GM12874 (cell line): ENCODE data around the gene DMAC1.

Experiments used
- TF ChIP-seq, protein P1 (sequence below): IDR thresholded peaks from 2 replicates; pipeline ENCODE4 v1.5.1; 2011; ENCODE audit warnings: low read depth, mild to moderate bottlenecking, control low read depth, low read length, moderate library complexity; ENCODE audit not compliant: insufficient read depth

DMAC1 gene, protein sequence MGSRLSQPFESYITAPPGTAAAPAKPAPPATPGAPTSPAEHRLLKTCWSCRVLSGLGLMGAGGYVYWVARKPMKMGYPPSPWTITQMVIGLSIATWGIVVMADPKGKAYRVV

DNA sequence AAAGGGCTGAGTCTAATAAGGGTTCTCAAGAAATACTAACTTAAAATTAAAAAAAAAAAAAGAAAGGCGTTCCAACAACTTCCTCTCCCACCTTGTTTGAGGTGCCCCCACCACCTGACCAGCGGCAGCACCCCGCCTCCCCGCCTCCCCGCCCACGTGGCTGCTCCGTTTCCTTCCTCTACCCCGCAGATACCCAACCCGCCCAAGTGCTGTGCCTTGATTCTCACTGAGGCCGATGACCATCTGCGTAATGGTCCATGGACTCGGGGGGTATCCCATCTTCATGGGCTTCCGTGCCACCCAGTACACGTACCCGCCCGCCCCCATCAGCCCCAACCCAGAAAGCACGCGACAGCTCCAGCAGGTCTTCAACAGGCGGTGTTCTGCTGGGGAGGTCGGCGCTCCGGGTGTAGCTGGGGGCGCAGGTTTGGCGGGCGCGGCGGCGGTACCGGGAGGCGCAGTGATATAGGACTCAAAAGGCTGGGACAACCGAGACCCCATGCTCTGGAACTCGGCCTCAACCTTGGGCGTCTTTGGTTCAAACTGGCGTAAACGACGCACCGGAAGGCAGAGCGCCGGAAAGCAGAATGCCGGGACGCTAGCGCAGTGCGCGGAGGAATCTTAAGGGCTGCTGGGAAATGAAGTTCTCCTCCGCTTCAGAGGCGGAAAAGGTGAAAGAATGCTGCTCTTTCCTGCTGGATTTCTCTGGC is at the start of gene DMAC1:
DMAC1 (minus strand) TSS at position 545 of the 710 bp plus-strand sequence; CDS start at position 501, 44 bp downstream.
- TF ChIP-seq, protein P1, sequence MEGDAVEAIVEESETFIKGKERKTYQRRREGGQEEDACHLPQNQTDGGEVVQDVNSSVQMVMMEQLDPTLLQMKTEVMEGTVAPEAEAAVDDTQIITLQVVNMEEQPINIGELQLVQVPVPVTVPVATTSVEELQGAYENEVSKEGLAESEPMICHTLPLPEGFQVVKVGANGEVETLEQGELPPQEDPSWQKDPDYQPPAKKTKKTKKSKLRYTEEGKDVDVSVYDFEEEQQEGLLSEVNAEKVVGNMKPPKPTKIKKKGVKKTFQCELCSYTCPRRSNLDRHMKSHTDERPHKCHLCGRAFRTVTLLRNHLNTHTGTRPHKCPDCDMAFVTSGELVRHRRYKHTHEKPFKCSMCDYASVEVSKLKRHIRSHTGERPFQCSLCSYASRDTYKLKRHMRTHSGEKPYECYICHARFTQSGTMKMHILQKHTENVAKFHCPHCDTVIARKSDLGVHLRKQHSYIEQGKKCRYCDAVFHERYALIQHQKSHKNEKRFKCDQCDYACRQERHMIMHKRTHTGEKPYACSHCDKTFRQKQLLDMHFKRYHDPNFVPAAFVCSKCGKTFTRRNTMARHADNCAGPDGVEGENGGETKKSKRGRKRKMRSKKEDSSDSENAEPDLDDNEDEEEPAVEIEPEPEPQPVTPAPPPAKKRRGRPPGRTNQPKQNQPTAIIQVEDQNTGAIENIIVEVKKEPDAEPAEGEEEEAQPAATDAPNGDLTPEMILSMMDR = no peak

DNA sequence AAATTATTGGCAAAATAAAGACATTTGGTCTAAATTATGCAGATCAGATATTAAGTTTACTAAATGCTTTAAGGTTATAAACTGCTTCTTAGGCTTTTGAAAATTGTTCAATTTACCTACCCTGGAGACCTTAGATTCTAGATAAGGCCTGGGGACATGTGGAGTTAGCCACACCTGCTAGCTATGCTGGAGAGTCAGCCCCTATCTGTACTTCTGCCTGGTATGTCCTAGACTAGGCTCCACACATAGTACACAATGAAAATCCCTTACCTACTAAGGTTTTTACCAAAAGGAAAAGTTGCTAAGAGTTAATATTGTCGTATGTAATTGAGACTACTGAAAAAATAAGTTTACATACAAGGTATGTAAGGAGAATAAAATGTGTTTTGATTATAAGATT is 49.8 kb upstream of the DMAC1 start:
- TF ChIP-seq, protein P1 = no peak

DNA sequence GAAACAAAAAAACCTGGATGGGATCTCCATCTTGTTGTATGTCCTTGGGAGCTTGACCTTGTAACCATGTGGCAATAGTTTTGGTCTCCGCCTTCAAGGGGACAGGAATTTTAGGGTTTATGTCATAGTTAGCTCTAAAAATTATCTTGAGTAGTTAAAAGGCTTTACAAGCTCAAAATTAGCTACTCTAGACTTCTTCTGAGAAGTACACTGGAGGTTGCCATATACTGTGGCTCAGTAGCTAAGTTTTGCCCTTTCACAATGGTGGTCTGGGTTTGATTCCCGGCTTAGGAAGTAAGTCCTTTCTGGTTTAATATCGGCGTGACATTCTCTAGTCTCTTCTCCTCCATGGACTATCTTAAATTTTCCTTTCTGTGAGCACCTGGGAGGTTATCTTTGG is 48.9 kb upstream of the DMAC1 start:
- TF ChIP-seq, protein P1 = no peak

DNA sequence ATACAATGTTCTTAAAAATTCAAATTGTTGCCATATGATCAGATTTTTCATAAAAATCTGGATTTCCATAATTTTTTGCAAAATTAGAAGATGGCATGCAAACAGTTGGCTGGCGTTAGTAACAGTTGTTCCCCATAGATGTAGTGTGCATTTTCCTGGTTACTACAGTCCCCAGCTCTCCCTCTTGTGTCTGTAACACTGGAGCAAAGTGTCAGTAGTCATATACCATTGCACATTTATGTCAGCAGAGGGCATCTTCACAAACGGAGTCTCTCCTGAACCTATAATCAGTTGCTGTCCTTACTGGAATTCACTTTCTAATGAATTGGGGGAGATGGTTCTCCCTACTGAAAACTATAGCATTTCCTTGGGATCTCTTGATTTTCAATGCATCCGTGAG is 44.7 kb upstream of the DMAC1 start:
- TF ChIP-seq, protein P1 = peak; percentile 31; the same call in 1 of the 2 replicates

DNA sequence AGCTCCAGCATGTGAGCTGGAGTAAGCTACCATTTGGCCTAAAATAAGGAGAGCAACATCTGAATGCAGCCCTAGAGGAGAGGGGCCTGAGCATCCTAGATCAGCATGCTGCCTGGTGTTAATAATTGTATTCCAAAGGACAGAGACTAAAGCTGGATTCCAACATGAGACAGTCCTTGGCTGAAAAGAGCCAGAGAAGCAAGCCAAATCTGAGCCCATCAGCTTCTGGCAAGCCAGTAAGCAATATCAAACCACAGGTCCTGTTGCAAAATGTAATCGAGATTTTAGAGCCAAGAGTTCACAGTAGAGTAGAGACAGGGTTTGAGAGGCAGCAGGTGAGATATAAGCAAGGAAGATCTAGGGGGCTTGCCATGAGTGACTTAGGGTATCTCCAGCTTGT is 42.3 kb upstream of the DMAC1 start:
- TF ChIP-seq, protein P1 = no peak

DNA sequence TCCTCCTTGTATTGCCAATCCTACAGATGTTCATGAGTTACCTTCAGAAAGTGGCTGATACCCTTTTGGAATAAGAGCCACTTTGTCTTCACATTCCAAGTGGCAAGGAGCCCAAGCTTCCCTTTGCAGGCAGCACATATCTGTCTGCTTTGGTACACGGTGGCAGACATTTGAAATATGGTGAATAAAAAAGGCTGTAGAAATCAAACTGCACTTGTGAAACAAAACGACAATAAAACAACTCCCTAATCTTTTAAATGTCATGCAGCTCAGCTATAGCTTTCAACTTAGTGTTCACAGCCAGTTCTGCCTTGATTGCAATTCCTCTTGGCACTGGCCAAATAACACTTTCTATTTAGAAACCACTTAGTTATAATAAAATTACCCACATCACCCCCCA is 35.0 kb upstream of the DMAC1 start:
- TF ChIP-seq, protein P1 = no peak

DNA sequence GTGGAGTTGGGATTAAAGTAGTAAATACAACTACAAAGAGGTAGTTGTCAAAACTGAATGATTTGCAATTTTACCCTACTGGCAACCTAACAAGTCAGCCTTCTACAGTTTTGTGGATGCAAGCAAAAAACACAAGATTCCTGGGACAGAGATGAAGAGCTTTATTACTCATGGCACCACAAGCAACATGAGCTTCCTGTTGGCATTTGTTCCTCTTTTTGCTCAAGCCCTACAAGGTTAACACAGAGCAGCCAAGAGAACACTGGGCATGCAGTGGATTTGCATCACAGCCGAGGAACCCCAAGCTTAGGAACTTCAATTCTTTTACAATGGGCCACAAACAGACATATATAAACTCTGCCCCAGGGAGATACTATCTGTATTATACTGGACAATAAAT is 28.8 kb upstream of the DMAC1 start:
- TF ChIP-seq, protein P1 = no peak
